HEK293 (cell line): ENCODE results near the gene CAMKMT.
A peak's percentile ranks its signal among the peaks of the same experiment; 100 is the strongest.

Experiments
- GLIS1 ChIP-seq: fragments of 450-650 bp; formaldehyde crosslinking; IDR thresholded peaks from 2 replicates; pipeline ENCODE4 v1.5.1; 2016; ENCODE audit warnings: missing biosample characterization, missing genetic modification characterization
- HOXA7 ChIP-seq: sonication (generic); formaldehyde crosslinking; IDR thresholded peaks from 2 replicates; pipeline ENCODE4 v1.8.1; 2022; ENCODE audit warnings: missing genetic modification reagents, borderline replicate concordance
- INSM2 ChIP-seq: fragments of 450-650 bp; formaldehyde crosslinking; IDR thresholded peaks from 2 replicates; pipeline ENCODE4 v1.5.1; 2016; ENCODE audit warnings: missing biosample characterization, missing genetic modification characterization
- RBAK ChIP-seq: fragments of 450-650 bp; formaldehyde crosslinking; IDR thresholded peaks from 2 replicates; pipeline ENCODE4 v1.5.1; 2016; ENCODE audit warnings: missing biosample characterization, missing genetic modification characterization
- SETDB1 ChIP-seq: IDR thresholded peaks from one replicate; pipeline ENCODE4 v1.6.1; 2017; ENCODE audit warnings: mild to moderate bottlenecking, low read length, moderate library complexity, mixed read lengths; ENCODE audit not compliant: insufficient read length
- SP3 ChIP-seq: fragments of 450-650 bp; formaldehyde crosslinking; IDR thresholded peaks from 2 replicates; pipeline ENCODE4 v1.5.1; 2016; ENCODE audit warnings: missing biosample characterization, missing genetic modification characterization
- TSHZ1 ChIP-seq: fragments of 450-650 bp; formaldehyde crosslinking; IDR thresholded peaks from 2 replicates; pipeline ENCODE4 v1.5.1; 2016; ENCODE audit warnings: missing biosample characterization, missing genetic modification characterization, borderline replicate concordance
- WT1 ChIP-seq: fragments of 450-650 bp; formaldehyde crosslinking; IDR thresholded peaks from 2 replicates; pipeline ENCODE4 v1.5.1; 2016; ENCODE audit warnings: missing biosample characterization, missing genetic modification characterization
- ZBTB1 ChIP-seq: fragments of 450-650 bp; formaldehyde crosslinking; IDR thresholded peaks from 2 replicates; pipeline ENCODE4 v1.5.1; 2016; ENCODE audit warnings: missing biosample characterization, missing genetic modification characterization
- ZBTB10 ChIP-seq: fragments of 450-650 bp; formaldehyde crosslinking; IDR thresholded peaks from 2 replicates; pipeline ENCODE4 v1.5.1; 2016; ENCODE audit warnings: missing biosample characterization, missing genetic modification characterization
- ZBTB44 ChIP-seq: fragments of 450-650 bp; IDR thresholded peaks from 2 replicates; pipeline ENCODE4 v1.5.1; 2018; ENCODE audit warnings: missing biosample characterization, mild to moderate bottlenecking, missing genetic modification characterization
- ZEB2 ChIP-seq: fragments of 450-650 bp; formaldehyde crosslinking; IDR thresholded peaks from 2 replicates; pipeline ENCODE4 v1.5.1; 2016; ENCODE audit warnings: missing biosample characterization, missing genetic modification characterization
- ZNF121 ChIP-seq: fragments of 450-650 bp; formaldehyde crosslinking; IDR thresholded peaks from 2 replicates; pipeline ENCODE4 v1.5.1; 2016; ENCODE audit warnings: missing biosample characterization, missing genetic modification characterization
- ZNF362 ChIP-seq: fragments of 450-650 bp; formaldehyde crosslinking; IDR thresholded peaks from 2 replicates; pipeline ENCODE4 v1.5.1; 2016; ENCODE audit warnings: missing biosample characterization, missing genetic modification characterization
- ZNF529 ChIP-seq: fragments of 450-650 bp; formaldehyde crosslinking; IDR thresholded peaks from 2 replicates; pipeline ENCODE4 v1.5.1; 2017; ENCODE audit warnings: missing genetic modification characterization, missing biosample characterization; ENCODE audit not compliant: insufficient replicate concordance
- ZNF76 ChIP-seq: fragments of 450-650 bp; formaldehyde crosslinking; IDR thresholded peaks from 2 replicates; pipeline ENCODE4; 2016; ENCODE audit warnings: low read depth, missing biosample characterization, missing genetic modification characterization, borderline replicate concordance
- TF ChIP-seq, protein P1 (sequence below): fragments of 450-650 bp; formaldehyde crosslinking; IDR thresholded peaks from 2 replicates; pipeline ENCODE4 v1.5.1; 2016; ENCODE audit warnings: missing biosample characterization, missing genetic modification characterization
- TF ChIP-seq, protein P2 (sequence below): fragments of 450-650 bp; formaldehyde crosslinking; IDR thresholded peaks from 2 replicates; pipeline ENCODE4 v1.5.1; 2016; ENCODE audit warnings: missing biosample characterization, missing genetic modification characterization
- TF ChIP-seq, protein P3 (sequence below): fragments of 450-650 bp; formaldehyde crosslinking; IDR thresholded peaks from 2 replicates; pipeline ENCODE4 v1.5.1; 2017; ENCODE audit warnings: missing biosample characterization, missing genetic modification characterization

Gene CAMKMT

GRCh38 chr2:44663471-44664073 lies 301.8 kb downstream of the CAMKMT start (continued):
- TF ChIP-seq ZBTB10 (tag by site-specific recombination): no peak
- TF ChIP-seq ZNF362 (tag by site-specific recombination): no peak
- no peak for TF ChIP-seq ZBTB44 (tag by site-specific recombination)
- TF ChIP-seq ZNF121 (tag by site-specific recombination): no peak
- TF ChIP-seq ZEB2 (tag by site-specific recombination): no peak
- TF ChIP-seq TSHZ1 (tag by site-specific recombination): no peak
- TF ChIP-seq RBAK: no peak
- TF ChIP-seq, protein P1, sequence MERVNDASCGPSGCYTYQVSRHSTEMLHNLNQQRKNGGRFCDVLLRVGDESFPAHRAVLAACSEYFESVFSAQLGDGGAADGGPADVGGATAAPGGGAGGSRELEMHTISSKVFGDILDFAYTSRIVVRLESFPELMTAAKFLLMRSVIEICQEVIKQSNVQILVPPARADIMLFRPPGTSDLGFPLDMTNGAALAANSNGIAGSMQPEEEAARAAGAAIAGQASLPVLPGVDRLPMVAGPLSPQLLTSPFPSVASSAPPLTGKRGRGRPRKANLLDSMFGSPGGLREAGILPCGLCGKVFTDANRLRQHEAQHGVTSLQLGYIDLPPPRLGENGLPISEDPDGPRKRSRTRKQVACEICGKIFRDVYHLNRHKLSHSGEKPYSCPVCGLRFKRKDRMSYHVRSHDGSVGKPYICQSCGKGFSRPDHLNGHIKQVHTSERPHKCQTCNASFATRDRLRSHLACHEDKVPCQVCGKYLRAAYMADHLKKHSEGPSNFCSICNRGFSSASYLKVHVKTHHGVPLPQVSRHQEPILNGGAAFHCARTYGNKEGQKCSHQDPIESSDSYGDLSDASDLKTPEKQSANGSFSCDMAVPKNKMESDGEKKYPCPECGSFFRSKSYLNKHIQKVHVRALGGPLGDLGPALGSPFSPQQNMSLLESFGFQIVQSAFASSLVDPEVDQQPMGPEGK (tag by site-specific recombination): no peak
- no peak for TF ChIP-seq HOXA7 (CRISPR knock-in tag)
- no peak for TF ChIP-seq WT1 (tag by site-specific recombination)
- TF ChIP-seq INSM2 (tag by site-specific recombination): no peak
- no peak for TF ChIP-seq ZNF76 (tag by site-specific recombination)
- TF ChIP-seq, protein P2, sequence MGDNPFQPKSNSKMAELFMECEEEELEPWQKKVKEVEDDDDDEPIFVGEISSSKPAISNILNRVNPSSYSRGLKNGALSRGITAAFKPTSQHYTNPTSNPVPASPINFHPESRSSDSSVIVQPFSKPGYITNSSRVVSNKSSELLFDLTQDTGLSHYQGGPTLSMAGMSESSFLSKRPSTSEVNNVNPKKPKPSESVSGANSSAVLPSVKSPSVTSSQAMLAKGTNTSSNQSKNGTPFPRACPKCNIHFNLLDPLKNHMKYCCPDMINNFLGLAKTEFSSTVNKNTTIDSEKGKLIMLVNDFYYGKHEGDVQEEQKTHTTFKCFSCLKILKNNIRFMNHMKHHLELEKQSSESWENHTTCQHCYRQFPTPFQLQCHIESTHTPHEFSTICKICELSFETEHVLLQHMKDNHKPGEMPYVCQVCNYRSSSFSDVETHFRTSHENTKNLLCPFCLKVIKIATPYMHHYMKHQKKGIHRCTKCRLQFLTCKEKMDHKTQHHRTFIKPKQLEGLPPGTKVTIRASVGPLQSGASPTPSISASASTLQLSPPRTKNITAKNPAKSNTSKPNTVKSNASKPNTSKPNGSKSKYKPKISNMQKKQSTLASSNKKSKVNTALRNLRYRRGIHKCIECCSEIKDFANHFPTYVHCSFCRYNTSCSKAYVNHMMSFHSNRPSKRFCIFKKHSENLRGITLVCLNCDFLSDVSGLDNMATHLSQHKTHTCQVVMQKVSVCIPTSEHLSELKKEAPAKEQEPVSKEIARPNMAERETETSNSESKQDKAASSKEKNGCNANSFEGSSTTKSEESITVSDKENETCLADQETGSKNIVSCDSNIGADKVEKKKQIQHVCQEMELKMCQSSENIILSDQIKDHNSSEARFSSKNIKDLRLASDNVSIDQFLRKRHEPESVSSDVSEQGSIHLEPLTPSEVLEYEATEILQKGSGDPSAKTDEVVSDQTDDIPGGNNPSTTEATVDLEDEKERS (tag by site-specific recombination): no peak
- peak; percentile 65 for TF ChIP-seq GLIS1
- TF ChIP-seq ZNF529: no peak
- TF ChIP-seq SETDB1: no peak
- no peak for TF ChIP-seq ZBTB1
- TF ChIP-seq, protein P3, sequence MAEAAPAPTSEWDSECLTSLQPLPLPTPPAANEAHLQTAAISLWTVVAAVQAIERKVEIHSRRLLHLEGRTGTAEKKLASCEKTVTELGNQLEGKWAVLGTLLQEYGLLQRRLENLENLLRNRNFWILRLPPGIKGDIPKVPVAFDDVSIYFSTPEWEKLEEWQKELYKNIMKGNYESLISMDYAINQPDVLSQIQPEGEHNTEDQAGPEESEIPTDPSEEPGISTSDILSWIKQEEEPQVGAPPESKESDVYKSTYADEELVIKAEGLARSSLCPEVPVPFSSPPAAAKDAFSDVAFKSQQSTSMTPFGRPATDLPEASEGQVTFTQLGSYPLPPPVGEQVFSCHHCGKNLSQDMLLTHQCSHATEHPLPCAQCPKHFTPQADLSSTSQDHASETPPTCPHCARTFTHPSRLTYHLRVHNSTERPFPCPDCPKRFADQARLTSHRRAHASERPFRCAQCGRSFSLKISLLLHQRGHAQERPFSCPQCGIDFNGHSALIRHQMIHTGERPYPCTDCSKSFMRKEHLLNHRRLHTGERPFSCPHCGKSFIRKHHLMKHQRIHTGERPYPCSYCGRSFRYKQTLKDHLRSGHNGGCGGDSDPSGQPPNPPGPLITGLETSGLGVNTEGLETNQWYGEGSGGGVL (tag by site-specific recombination): 0 out of 2 replicates have a peak, but pooled peaks have one; percentile 22
- TF ChIP-seq SP3 (tag by site-specific recombination): no peak
